H9 (cell line): Measurements from ENCODE around the gene LRWD1. TPM values are rescaled to one million over a fixed set of nuclear protein-coding genes. Genes with fewer than 3 reads are reported as not detected.
"Not testable (repeated sequence)": the region's sequence is repeated elsewhere in the genome, so short reads cannot be mapped to it uniquely, and the experiment has no call there.

Experiments used
- DNase-seq: peaks from one replicate; pipeline ENCODE4 v3.0.0-alpha.2; 2017
- H2AFZ ChIP-seq: one replicate; pipeline ENCODE4 v1.6.1; 2013; ENCODE audit warnings: mild to moderate bottlenecking, low read length, control low read depth, moderate library complexity
- H2AK5ac ChIP-seq: 2 replicates; pipeline ENCODE4 v1.6.1; 2013; ENCODE audit warnings: low read length, control low read depth, mixed read lengths; ENCODE audit not compliant: insufficient read length
- H2BK120ac ChIP-seq: one replicate; pipeline ENCODE4 v1.6.1; 2013; ENCODE audit warnings: low read depth, mild to moderate bottlenecking, low read length, control low read depth, inconsistent platforms; ENCODE audit not compliant: poor library complexity, severe bottlenecking
- H2BK12ac ChIP-seq: 2 replicates; pipeline ENCODE4 v1.6.1; 2013; ENCODE audit warnings: low read length, control low read depth, mixed read lengths, low read depth; ENCODE audit not compliant: insufficient read length
- H2BK15ac ChIP-seq: 2 replicates; pipeline ENCODE4 v1.6.1; 2013; ENCODE audit warnings: low read depth, low read length, control low read depth
- H2BK20ac ChIP-seq: one replicate; pipeline ENCODE4 v1.6.1; 2013; ENCODE audit warnings: low read depth, mild to moderate bottlenecking, low read length, control low read depth, inconsistent platforms; ENCODE audit not compliant: poor library complexity, severe bottlenecking
- H2BK5ac ChIP-seq: 2 replicates; pipeline ENCODE4 v1.6.1; 2013; ENCODE audit warnings: low read length, control low read depth, mixed read lengths; ENCODE audit not compliant: insufficient read length
- H3K14ac ChIP-seq: 2 replicates; pipeline ENCODE4 v1.6.1; 2013; ENCODE audit warnings: low read length, control low read depth; ENCODE audit not compliant: insufficient read depth
- H3K18ac ChIP-seq: 2 replicates; pipeline ENCODE4 v1.6.1; 2013; ENCODE audit warnings: low read depth, mild to moderate bottlenecking, mixed read lengths, low read length, control low read depth; ENCODE audit not compliant: insufficient read length
- H3K23ac ChIP-seq: 2 replicates; pipeline ENCODE4 v1.6.1; 2013; ENCODE audit warnings: low read length, control low read depth, mixed read lengths, low read depth; ENCODE audit not compliant: insufficient read length
- H3K23me2 ChIP-seq: 2 replicates; pipeline ENCODE4 v1.6.1; 2013; ENCODE audit warnings: low read depth, mild to moderate bottlenecking, mixed read lengths, low read length, control low read depth; ENCODE audit not compliant: insufficient read length, poor library complexity, severe bottlenecking
- H3K27ac ChIP-seq: 2 replicates; pipeline ENCODE4 v1.5.1; 2013; ENCODE audit warnings: low read length, control low read depth, mixed read lengths, low read depth; ENCODE audit not compliant: insufficient read length
- H3K27me3 ChIP-seq: 2 replicates; pipeline ENCODE4 v1.6.1; 2013; ENCODE audit warnings: low read length, control low read depth, inconsistent platforms; ENCODE audit not compliant: insufficient read depth
- H3K4ac ChIP-seq: 2 replicates; pipeline ENCODE4 v1.6.1; 2013; ENCODE audit warnings: low read depth, mild to moderate bottlenecking, control low read depth, inconsistent platforms, low read length, moderate library complexity
- H3K4me1 ChIP-seq: 2 replicates; pipeline ENCODE4 v1.6.1; 2013; ENCODE audit warnings: low read length, control low read depth, inconsistent platforms; ENCODE audit not compliant: insufficient read depth
- H3K4me2 ChIP-seq: 2 replicates; pipeline ENCODE4 v1.6.1; 2013; ENCODE audit warnings: low read length, control low read depth, mixed read lengths; ENCODE audit not compliant: insufficient read length, insufficient read depth
- H3K56ac ChIP-seq: 2 replicates; pipeline ENCODE4 v1.6.1; 2013; ENCODE audit warnings: low read depth, mild to moderate bottlenecking, mixed read lengths, low read length, control low read depth; ENCODE audit not compliant: insufficient read length
- H3K79me1 ChIP-seq: 2 replicates; pipeline ENCODE4 v1.6.1; 2013; ENCODE audit warnings: low read depth, mild to moderate bottlenecking, moderate library complexity, low read length, control low read depth, inconsistent platforms; ENCODE audit not compliant: insufficient read depth, poor library complexity, severe bottlenecking
- H3K79me2 ChIP-seq: 2 replicates; pipeline ENCODE4 v1.6.1; 2013; ENCODE audit warnings: low read length, control low read depth, inconsistent platforms; ENCODE audit not compliant: insufficient read depth
- H3K9ac ChIP-seq: 2 replicates; pipeline ENCODE4 v1.6.1; 2013; ENCODE audit warnings: low read length, control low read depth, mixed read lengths; ENCODE audit not compliant: insufficient read length; ENCODE audit errors: extremely low read depth
- H3K9me3 ChIP-seq: one replicate; pipeline ENCODE4 v1.6.1; 2013; ENCODE audit warnings: low read depth, low read length, inconsistent platforms; ENCODE audit not compliant: control insufficient read depth
- H3T11ph ChIP-seq: one replicate; pipeline ENCODE4 v1.6.1; 2013; ENCODE audit warnings: mild to moderate bottlenecking, low read length, control low read depth, inconsistent platforms
- H4K20me1 ChIP-seq: one replicate; pipeline ENCODE4 v1.6.1; 2013; ENCODE audit not compliant: control insufficient read depth, insufficient read length, insufficient read depth
- H4K5ac ChIP-seq: 2 replicates; pipeline ENCODE4 v1.6.1; 2013; ENCODE audit warnings: low read depth, mild to moderate bottlenecking, mixed read lengths, low read length, control low read depth; ENCODE audit not compliant: insufficient read length
- H4K8ac ChIP-seq: replicated peaks from 2 replicates; pipeline ENCODE4 v1.6.1; 2013; ENCODE audit warnings: low read length, control low read depth, mixed read lengths, low read depth; ENCODE audit not compliant: insufficient read length
- H4K91ac ChIP-seq: 2 replicates; pipeline ENCODE4 v1.6.1; 2013; ENCODE audit warnings: low read depth, mild to moderate bottlenecking, moderate library complexity, mixed read lengths, low read length, control low read depth; ENCODE audit not compliant: insufficient read length
- H3K27ac Mint-ChIP-seq, 3 experiments: 2 replicates in 2 of 3; 3 replicates in 1 of 3; pipeline ENCODE4 v1.8.0; 2020 to 2021; ENCODE audit warnings: mixed read lengths in 3 of 3, mild to moderate bottlenecking in 1 of 3, moderate library complexity in 1 of 3
- H3K27me3 Mint-ChIP-seq: 2 replicates; pipeline ENCODE4 v1.8.0; 2021; ENCODE audit warnings: low read depth, mild to moderate bottlenecking, moderate library complexity, mixed read lengths
- H3K36me3 Mint-ChIP-seq, 3 experiments: 2 replicates in 2 of 3; 3 replicates in 1 of 3; pipeline ENCODE4 v1.8.0; 2020 to 2021; ENCODE audit warnings: low read depth in 3 of 3, mixed read lengths in 3 of 3; ENCODE audit not compliant: insufficient read depth in 1 of 3
- H3K4me1 Mint-ChIP-seq, 2 experiments: 2 replicates each; pipeline ENCODE4 v1.8.0; 2020; ENCODE audit warnings: mixed read lengths in 2 of 2
- H3K4me3 Mint-ChIP-seq, 2 experiments: 2 replicates in 1 of 2; 3 replicates in 1 of 2; pipeline ENCODE4 v1.8.0; 2020 to 2021; ENCODE audit warnings: mild to moderate bottlenecking in 2 of 2, mixed read lengths in 2 of 2, moderate library complexity in 1 of 2
- H3K9me3 Mint-ChIP-seq, 2 experiments: 2 replicates in 1 of 2; 3 replicates in 1 of 2; pipeline ENCODE4 v1.8.0; 2020; ENCODE audit warnings: mild to moderate bottlenecking in 2 of 2, mixed read lengths in 2 of 2, moderate library complexity in 1 of 2
- WGBS: extraction: QIAGEN DNeasy Blood & Tissue Kit; methylation state at CpG from one replicate; pipeline ENCODE4 v1.1.7; 2013; ENCODE audit warnings: missing lambda C conversion rate, low lambda C conversion rate, mixed read lengths; ENCODE audit not compliant: insufficient read length; ENCODE audit errors: extremely low coverage; 5-methylcytosine and 5-hydroxymethylcytosine counted together
- microRNA-seq: library from miRNA; unstranded; fragments of <30 nt; microRNA quantifications from one replicate; pipeline ENCODE4, GENCODE V29; 2020; ENCODE audit warnings: borderline microRNAs expressed
- total RNA-seq: library from RNA; stranded (reverse); gene quantifications from 2 replicates; pipeline ENCODE4 v1.2.1, GENCODE V29; 2021

The LRWD1 gene
- total RNA-seq, 1 experiment from 2014 or later: 35.1 TPM

- not testable (repeated sequence) for H3K9ac ChIP-seq, H3K23me2 ChIP-seq, H3K4me2 ChIP-seq, H3K4me3 Mint-ChIP-seq, H2BK5ac ChIP-seq, H3K14ac ChIP-seq, H3K27ac ChIP-seq, H3K27ac Mint-ChIP-seq, H2AK5ac ChIP-seq, H4K20me1 ChIP-seq, H4K5ac ChIP-seq, H3K79me1 ChIP-seq, H3K56ac ChIP-seq, H2BK15ac ChIP-seq, H3K23ac ChIP-seq, H3K27me3 Mint-ChIP-seq, H2AFZ ChIP-seq, H3K79me2 ChIP-seq, H3K4ac ChIP-seq, H2BK20ac ChIP-seq, H3K4me1 Mint-ChIP-seq, H3T11ph ChIP-seq, H2BK12ac ChIP-seq, H3K9me3 ChIP-seq, H3K27me3 ChIP-seq, H3K9me3 Mint-ChIP-seq, H4K8ac ChIP-seq, DNase-seq, H4K91ac ChIP-seq, H3K4me1 ChIP-seq, H3K18ac ChIP-seq, H2BK120ac ChIP-seq, H3K36me3 Mint-ChIP-seq
- WGBS: no CpG with 5 or more reads among the region's 5 CpGs
These were observed 56.0 kb downstream of the LRWD1 start for GRCh38 chr7:102520797-102521196.

Small RNA genes within 50 kb of the gene (microRNA-seq; reads per million reads assigned to microRNA genes)
- not detected for gene MIR4467
- gene MIR5090: 0.93 reads per million

Other genes starting within 250 kb of the LRWD1 start
- gene SH2B2, start 178.1 kb upstream of the LRWD1 start, total RNA-seq: 9.4 and 10.4 TPM in 2 replicates
- not detected in 2 replicates for gene SPDYE6, start 108.5 kb upstream of the LRWD1 start, total RNA-seq
- gene PRKRIP1, start 68.6 kb upstream of the LRWD1 start, total RNA-seq: 36.0 and 38.8 TPM in 2 replicates
- gene ORAI2, start 31.4 kb upstream of the LRWD1 start, total RNA-seq: 26.6 and 26.7 TPM in 2 replicates
- 23.9 and 24.2 TPM in 2 replicates for gene ALKBH4, start 121 bp upstream of the LRWD1 start, total RNA-seq
- 52.2 and 58.5 TPM in 2 replicates for gene POLR2J, start 13.9 kb downstream of the LRWD1 start, total RNA-seq
- gene RASA4B, start 52.8 kb downstream of the LRWD1 start, total RNA-seq: 3.7 and 4.8 TPM in 2 replicates
- gene UPK3BL2, start 78.7 kb downstream of the LRWD1 start, total RNA-seq: 2.7 and 4.6 TPM in 2 replicates
- not detected in 2 replicates for gene SPDYE2, start 86.2 kb downstream of the LRWD1 start, total RNA-seq
- 12.3 and 14.9 TPM in 2 replicates for gene POLR2J3, start 107.6 kb downstream of the LRWD1 start, total RNA-seq
- gene RASA4, start 151.8 kb downstream of the LRWD1 start, total RNA-seq: 10.0 and 11.1 TPM in 2 replicates
- 6.8 and 12.4 TPM in 2 replicates for gene UPK3BL1, start 177.8 kb downstream of the LRWD1 start, total RNA-seq
- not detected in 2 replicates for gene SPDYE2B, start 185.3 kb downstream of the LRWD1 start, total RNA-seq
- 2.6 and 3.6 TPM in 2 replicates for gene POLR2J2, start 206.7 kb downstream of the LRWD1 start, total RNA-seq